ENCODE measurements around the gene TMEM101. TPM values are rescaled to one million over a fixed set of nuclear protein-coding genes. Genes with fewer than 3 reads are reported as not detected.

The TMEM101 gene
- total and polyA plus RNA-seq, 2 of the 13 experiments (the other 11 are each of a cell fraction or from before 2014, with no cell fraction given) = 72.0 to 100 TPM

GRCh38 chr17:43983515-43984411 lies 31.0 kb downstream of the TMEM101 start (continued):
- TF ChIP-seq PHF5A (CRISPR knock-in tag; IDR thresholded peaks at IDR 0.05; ENCODE audit: low read depth, unreplicated experiment) (no peak), LCORL (IDR thresholded peaks at IDR 0.05) (no peak), LCORL (CRISPR knock-in tag; IDR thresholded peaks at IDR 0.05) (peak; percentile 91), ZNF776 (CRISPR knock-in tag; IDR thresholded peaks at IDR 0.05) (peak; percentile 53; the same call in 1 of the 2 replicates), PRDM4 (CRISPR knock-in tag; IDR thresholded peaks at IDR 0.05; ENCODE audit: borderline replicate concordance) (no peak), TFE3 (CRISPR knock-in tag; IDR thresholded peaks at IDR 0.05) (peak; percentile 80), GPN1 (CRISPR knock-in tag; IDR thresholded peaks at IDR 0.05; ENCODE audit: borderline replicate concordance) (no peak), ZC3H4 (CRISPR knock-in tag; IDR thresholded peaks at IDR 0.05; ENCODE audit: borderline replicate concordance) (no peak; the same call in 1 of the 2 replicates), ZNF263 (CRISPR knock-in tag; IDR thresholded peaks at IDR 0.05) (0 out of 2 replicates have a peak, but pooled peaks have one; percentile 44), HDAC2 (CRISPR knock-in tag; IDR thresholded peaks at IDR 0.05) (peak; percentile 96), RFX1 (IDR thresholded peaks at IDR 0.05) (no peak), ZNF335 (CRISPR knock-in tag; IDR thresholded peaks at IDR 0.05) (no peak), THAP8 (CRISPR knock-in tag; IDR thresholded peaks at IDR 0.05; ENCODE audit: borderline replicate concordance) (no peak), POLR2G (IDR thresholded peaks at IDR 0.05; ENCODE audit: low read depth, low read length) (no peak), ZMAT5 (CRISPR knock-in tag; IDR thresholded peaks at IDR 0.05; ENCODE audit: borderline replicate concordance, low read depth) (0 out of 2 replicates have a peak, but pooled peaks have one; percentile 64), ZNF274 (CRISPR knock-in tag; IDR thresholded peaks at IDR 0.05) (peak; percentile 93), ZNF513 (CRISPR knock-in tag; conservative IDR thresholded peaks at IDR 0.05) (no peak; the same call in 1 of the 2 replicates), MEIS1 (CRISPR knock-in tag; IDR thresholded peaks at IDR 0.05; ENCODE audit: borderline replicate concordance) (peak; percentile 97), PPARG (CRISPR knock-in tag; conservative IDR thresholded peaks at IDR 0.05) (peak; percentile 73; the same call in 1 of the 2 replicates), ZBTB26 (CRISPR knock-in tag; IDR thresholded peaks at IDR 0.05; ENCODE audit: borderline replicate concordance) (peak; percentile 63; the same call in 1 of the 2 replicates), ZNF124 (CRISPR knock-in tag; IDR thresholded peaks at IDR 0.05) (peak; percentile 62; the same call in 1 of the 2 replicates)

Measured in HepG2 (cell line).